Pancreas (tissue), 10 donors: ENCODE data around the gene SQSTM1. TPM values are rescaled to one million over a fixed set of nuclear protein-coding genes. Genes with fewer than 3 reads are reported as not detected.

Experiments
- ATAC-seq, 4 donors: fragments of 200-7000 bp; cut with Tn5 transposase; one replicate each; pipeline versions ENCODE4 v1.8.0 to v1.9.1; 2020; ENCODE audit warnings: mild to moderate bottlenecking in 4 of 4, moderate library complexity in 4 of 4
- DNase-seq, 6 donors: peaks; one replicate each; pipeline ENCODE4 v3.0.0-alpha.2; 2020
- FAIRE-seq: peaks from 2 replicates; lab custom pipeline; 2012; peaks lifted over from hg19 to GRCh38; lab: Jason Lieb, UNC
- H3K27ac ChIP-seq, 4 donors: fragments of 200-600 bp; sonication (generic); 1 replicate in 3 of 4; 2 replicates in 1 of 4; pipeline versions ENCODE4 v1.5.0 to v1.8.0; 2020
- H3K27me3 ChIP-seq, 4 donors: fragments of 200-600 bp; one replicate each; pipeline ENCODE4 v1.8.0; 2021
- H3K36me3 ChIP-seq, 3 donors: fragments of 200-600 bp; sonication (generic) in 1 of 3; one replicate each; pipeline versions ENCODE4 v1.5.0 to v1.8.0; 2020 to 2021
- H3K4me1 ChIP-seq, 3 donors: fragments of 200-600 bp; one replicate each; pipeline ENCODE4 v1.8.0; 2021
- H3K4me3 ChIP-seq, 4 donors: fragments of 200-600 bp; sonication (generic) in 2 of 4; one replicate each; pipeline versions ENCODE4 v1.5.0 to v1.8.0; 2020 to 2021
- H3K9me3 ChIP-seq, 4 donors: fragments of 200-600 bp; one replicate each; pipeline ENCODE4 v1.8.0; 2021
- CTCF ChIP-seq, 4 donors: fragments of 200-600 bp; sonication (generic) in 3 of 4; IDR thresholded peaks; one replicate each; pipeline versions ENCODE4 v1.5.0 to v1.8.0; 2021; ENCODE audit warnings: antibody characterized with exemption in 4 of 4
- WGBS, 2 donors: extraction: QIAGEN DNeasy Blood & Tissue Kit; methylation state at CpG; one replicate each; pipeline ENCODE4 v1.1.7; 2013; 5-methylcytosine and 5-hydroxymethylcytosine counted together
- intact Hi-C, 3 donors: fragments of 100-400 bp; cut with DNase I; formaldehyde crosslinking; loops; one replicate each; pipeline versions ENCODE4 v1.11.1 to v1.14.2; 2022
- polyA plus RNA-seq, 2 donors: library from polyadenylated mRNA; stranded (reverse); fragments of 200-250 nt; gene quantifications; one replicate each; pipeline ENCODE4 v1.2.3, GENCODE V29; 2013
- total RNA-seq, 6 donors: library from RNA; stranded (reverse); fragmentation: NEBNext Ultra II Directional in 4 of 6; extraction: Animal tissue kit (Norgen Biotek cat#: 25700) in 4 of 6; gene quantifications; one replicate each; pipeline versions ENCODE4 v1.2.1 to v1.2.4, GENCODE V29; 2021 to 2023
- donor health status: healthy with polysubstance abuse.
- donor health status: DM: no; HTN: no; CAD: no; lungs with moderate emphysema.
- donor health status: DM: no; HTN: no; CAD: no.
- donor health status: control.
- donor health status: control.
- donor health status: Bipolar disorder and iron deficiency.
- donor health status: DM: yes; HTN: yes; CAD: no.
- donor health status: DM: no; HTN: no; CAD: no.
- donor health status: DM: no; HTN: no; CAD: no.
- donor health status: DM: yes; HTN: yes; CAD: no.

SQSTM1 gene
- total and polyA plus RNA-seq, 8 donors = 125 to 261 (median 200) TPM

GRCh38 chr5:179801304-179802206, 19.1 kb upstream of the SQSTM1 start:
- Histone ChIP-seq H3K4me3 (no peak overlapping the region), H3K4me1 (peaks cover 0 to 26% (median 0%) of the 10 kb centered on the region in 3 donors), H3K27ac (no peak overlapping the region), H3K9me3 (no peaks in the 10 kb centered on the region), H3K27me3 (no peaks in the 10 kb centered on the region), H3K36me3 (peaks cover 0 to 30% (median 8%) of the 10 kb centered on the region in 3 donors)
- intact Hi-C loops = loop anchor here in 2 of 3 donors (5.0 to 10.0 kb wide), 2 partner anchors 101 to 113 kb away; no protein-coding TSS in a partner anchor
- DNase-seq (peak; percentile 74 to 92 (median 85)), ATAC-seq (peak; percentile 44 to 66 (median 64)), FAIRE-seq (no peak)
- TF ChIP-seq CTCF (IDR thresholded peaks at IDR 0.05) = peak; percentile 56 to 59 (median 56)
- 50 to 54% methylated on average over 63 to 67 of the region's 67 CpGs for WGBS, 2 donors

GRCh38 chr5:179802207-179802883, 18.4 kb upstream of the SQSTM1 start:
- Histone ChIP-seq H3K4me1 (peaks cover 0 to 22% (median 0%) of the 10 kb centered on the region in 3 donors), H3K27me3 (no peaks in the 10 kb centered on the region), H3K4me3 (no peak overlapping the region), H3K9me3 (no peaks in the 10 kb centered on the region), H3K27ac (no peak overlapping the region), H3K36me3 (peaks cover 0 to 28% (median 8%) of the 10 kb centered on the region in 3 donors)
- TF ChIP-seq CTCF (IDR thresholded peaks at IDR 0.05) = no peak
- peak in 3 of 6 donors; percentile 8 to 63 (median 24) for DNase-seq
- intact Hi-C loops = loop anchor here in 2 of 3 donors (5.0 to 10.0 kb wide), 2 partner anchors 100 to 112 kb away; no protein-coding TSS in a partner anchor
- FAIRE-seq = no peak
- WGBS, 2 donors = 67 to 69% methylated on average over 19 of the region's 19 CpGs
- ATAC-seq = no peak

- peaks cover 0 to 21% (median 8%) of the 10 kb centered on the region in 3 donors for H3K36me3 ChIP-seq
- WGBS, 2 donors = 71 to 78% methylated on average over 11 of the region's 11 CpGs
- no peak overlapping the region for H3K27ac ChIP-seq
- FAIRE-seq = no peak
- intact Hi-C loops = loop anchor here in 2 of 3 donors (5.0 to 10.0 kb wide), 2 partner anchors 99 to 112 kb away; no protein-coding TSS in a partner anchor
- H3K4me1 ChIP-seq = peaks cover 0 to 22% (median 0%) of the 10 kb centered on the region in 3 donors
- no peak for ATAC-seq
- no peaks in the 10 kb centered on the region for H3K27me3 ChIP-seq
- no peak overlapping the region for H3K4me3 ChIP-seq
- no peaks in the 10 kb centered on the region for H3K9me3 ChIP-seq
- DNase-seq = peak in 1 of 6 donors; percentile 72
- no peak for TF ChIP-seq CTCF (IDR thresholded peaks at IDR 0.05)
Measured at GRCh38 chr5:179802950-179803562, 17.6 kb upstream of the SQSTM1 start.

GRCh38 chr5:179803651-179804554, 16.8 kb upstream of the SQSTM1 start:
- Histone ChIP-seq H3K9me3 (no peaks in the 10 kb centered on the region), H3K4me3 (no peak overlapping the region), H3K27me3 (no peaks in the 10 kb centered on the region), H3K27ac (peak overlapping the region in 3 of 4 donors; percentile 82 to 94 (median 93)), H3K36me3 (peaks cover 0 to 13% (median 3%) of the 10 kb centered on the region in 3 donors), H3K4me1 (peaks cover 0 to 22% (median 0%) of the 10 kb centered on the region in 3 donors)
- no peak for FAIRE-seq
- intact Hi-C loops = loop anchor here in 2 of 3 donors (5.0 to 10.0 kb wide), 2 partner anchors 98 to 111 kb away; no protein-coding TSS in a partner anchor
- DNase-seq = peak in 4 of 6 donors; percentile 10 to 58 (median 20)
- WGBS, 2 donors = 61 to 73% methylated on average over 15 to 18 of the region's 18 CpGs
- ATAC-seq = no peak
- no peak for TF ChIP-seq CTCF (IDR thresholded peaks at IDR 0.05)
